Stimulated activated CD4-positive, alpha-beta T cell treated with anti-CD3 and anti-CD28 coated beads, Interleukin-2, amount 100 ng/mL, for 4 hours (primary cell): ENCODE results near the gene DEPP1.
"Not testable (repeated sequence)": the region's sequence is repeated elsewhere in the genome, so short reads cannot be mapped to it uniquely, and the experiment has no call there.

Experiments used
- DNase-seq: peaks from one replicate; pipeline ENCODE4 v3.0.0-alpha.2; 2020; ENCODE audit warnings: low read depth

Gene DEPP1, protein sequence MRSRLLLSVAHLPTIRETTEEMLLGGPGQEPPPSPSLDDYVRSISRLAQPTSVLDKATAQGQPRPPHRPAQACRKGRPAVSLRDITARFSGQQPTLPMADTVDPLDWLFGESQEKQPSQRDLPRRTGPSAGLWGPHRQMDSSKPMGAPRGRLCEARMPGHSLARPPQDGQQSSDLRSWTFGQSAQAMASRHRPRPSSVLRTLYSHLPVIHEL

DNA sequence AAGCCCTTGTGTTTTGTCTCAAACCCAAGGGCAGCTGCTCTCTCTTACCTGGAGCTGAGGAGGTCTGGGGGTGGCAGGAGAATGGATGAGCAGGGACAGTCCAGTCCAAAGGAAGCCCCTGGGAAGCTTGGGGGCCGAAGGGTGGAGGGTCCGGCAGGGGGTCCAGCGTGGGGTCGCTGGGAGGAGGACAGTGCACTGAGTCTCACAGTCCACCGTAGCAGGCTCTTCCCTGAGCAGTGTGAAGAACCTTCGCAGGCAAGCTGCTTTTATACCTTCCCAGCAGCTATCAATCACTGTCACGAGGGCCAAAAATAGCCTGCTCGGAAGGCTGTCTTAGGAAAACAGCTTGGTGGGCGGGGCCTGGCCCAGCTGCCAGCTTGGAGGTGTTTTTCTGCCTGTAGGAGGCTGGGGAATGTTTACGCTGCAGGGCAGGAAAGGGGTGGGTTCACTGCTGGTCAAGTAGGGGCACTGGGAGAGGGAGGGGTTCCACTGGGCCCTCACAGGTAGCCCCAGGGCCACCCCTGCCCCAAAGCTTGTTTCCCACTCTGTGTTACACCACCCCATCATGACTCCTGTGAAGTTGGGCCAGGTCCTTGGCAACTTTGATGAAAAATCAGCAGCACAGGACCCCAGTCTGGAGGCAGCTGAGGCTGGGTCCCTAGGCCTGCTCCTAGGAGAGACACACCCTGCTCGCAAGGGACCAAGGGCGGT lies at the start of gene DEPP1:
Gene DEPP1, minus strand, starts transcription at position 240 of the 711 bp plus-strand sequence. CDS start 779 bp downstream, outside the sequence.
- DNase-seq = no peak

GRCh38 chr10:45023426-45023825 lies 44.8 kb upstream of the DEPP1 start:
- DNase-seq = no peak

- no peak for DNase-seq
These were observed 37.0 kb upstream of the DEPP1 start for GRCh38 chr10:45015590-45015989.

DNA sequence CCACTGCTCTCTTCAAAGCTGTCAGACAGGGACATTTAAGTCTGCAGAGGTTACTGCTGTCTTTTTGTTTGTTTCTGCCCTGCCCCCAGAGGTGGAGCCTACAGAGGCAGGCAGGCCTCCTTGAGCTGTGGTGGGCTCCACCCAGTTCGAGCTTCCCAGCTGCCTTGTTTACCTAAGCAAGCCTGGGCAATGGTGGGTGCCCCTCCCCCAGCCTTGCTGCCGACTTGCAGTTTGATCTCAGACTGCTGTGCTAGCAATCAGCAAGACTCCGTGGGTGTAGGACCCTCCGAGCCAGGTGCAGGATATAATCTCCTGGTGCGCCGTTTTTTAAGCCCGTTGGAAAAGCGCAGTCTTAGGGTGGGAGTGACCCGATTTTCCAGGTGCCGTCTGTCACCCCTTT lies 35.9 kb upstream of the DEPP1 start:
- not testable (repeated sequence) for DNase-seq

DNA sequence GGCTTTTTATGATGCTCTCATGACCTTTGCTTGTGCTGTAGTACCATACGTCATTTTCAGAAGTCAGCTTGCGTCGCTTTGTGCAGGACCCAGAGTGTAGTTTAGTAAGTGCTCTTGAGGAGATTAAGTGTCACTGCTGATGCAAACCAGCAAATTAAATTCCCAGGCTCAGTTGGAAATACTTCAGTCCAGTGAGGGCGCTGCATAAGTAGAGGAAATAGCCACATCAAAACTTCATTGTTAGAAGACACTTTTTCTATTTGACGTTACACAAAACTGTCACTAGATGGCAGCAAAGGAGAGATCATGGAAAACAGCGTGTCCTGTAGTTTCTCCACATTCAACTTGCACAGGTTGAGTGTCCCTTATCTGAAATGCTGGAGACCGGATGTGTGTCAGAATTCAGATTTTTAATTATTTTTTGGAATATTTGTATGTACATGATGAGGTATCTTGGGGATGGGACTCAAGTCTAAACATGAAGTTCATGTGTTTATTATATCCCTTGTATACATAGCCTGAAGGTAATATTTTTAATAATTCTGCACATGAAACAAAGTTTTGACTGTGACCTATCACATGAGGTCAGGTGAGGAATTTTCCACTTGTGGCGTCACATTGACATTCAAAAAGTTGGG lies 30.0 kb upstream of the DEPP1 start:
- no peak for DNase-seq

DNA sequence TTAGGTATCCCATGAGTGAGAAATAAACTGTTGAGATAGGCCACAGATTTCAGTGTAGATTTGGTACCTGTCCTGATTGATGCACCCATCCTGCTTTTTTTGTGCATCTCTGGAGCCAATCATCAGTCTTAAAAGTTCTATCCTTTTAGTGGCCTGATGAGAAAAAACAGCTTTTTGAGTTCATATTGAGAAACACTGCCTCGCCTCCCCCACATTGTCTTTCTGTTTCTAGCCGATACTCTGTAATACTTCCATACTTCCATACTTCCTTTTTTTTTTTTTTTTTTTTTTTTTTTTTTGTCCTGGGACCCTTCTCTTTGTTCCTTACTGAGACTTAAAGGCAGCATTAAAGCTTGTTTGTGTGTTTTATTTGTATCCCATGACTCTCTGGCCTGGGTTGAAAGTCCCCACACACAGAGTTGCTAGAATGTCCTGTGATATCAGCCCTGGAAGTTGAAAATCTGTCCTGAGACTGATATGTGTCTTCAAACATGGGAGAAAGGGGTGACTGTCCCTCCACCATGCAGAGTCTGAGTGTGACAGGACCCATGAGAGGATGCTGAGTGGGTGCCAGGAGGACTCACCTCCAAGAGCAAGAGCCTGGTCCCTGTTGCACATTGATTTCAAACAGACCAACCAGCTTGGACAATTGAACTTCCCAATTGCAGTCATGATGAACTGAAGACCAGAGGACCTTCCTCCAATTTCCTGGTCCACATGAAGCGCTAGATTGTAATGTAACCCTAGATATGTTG lies 27.8 kb upstream of the DEPP1 start:
- DNase-seq = no peak

- no peak for DNase-seq
These were observed 26.7 kb upstream of the DEPP1 start for GRCh38 chr10:45005284-45005683.

GRCh38 chr10:45004661-45005060 lies 26.1 kb upstream of the DEPP1 start:
- no peak for DNase-seq

- no peak for DNase-seq
These were observed 24.9 kb upstream of the DEPP1 start for GRCh38 chr10:45003432-45004000.

DNA sequence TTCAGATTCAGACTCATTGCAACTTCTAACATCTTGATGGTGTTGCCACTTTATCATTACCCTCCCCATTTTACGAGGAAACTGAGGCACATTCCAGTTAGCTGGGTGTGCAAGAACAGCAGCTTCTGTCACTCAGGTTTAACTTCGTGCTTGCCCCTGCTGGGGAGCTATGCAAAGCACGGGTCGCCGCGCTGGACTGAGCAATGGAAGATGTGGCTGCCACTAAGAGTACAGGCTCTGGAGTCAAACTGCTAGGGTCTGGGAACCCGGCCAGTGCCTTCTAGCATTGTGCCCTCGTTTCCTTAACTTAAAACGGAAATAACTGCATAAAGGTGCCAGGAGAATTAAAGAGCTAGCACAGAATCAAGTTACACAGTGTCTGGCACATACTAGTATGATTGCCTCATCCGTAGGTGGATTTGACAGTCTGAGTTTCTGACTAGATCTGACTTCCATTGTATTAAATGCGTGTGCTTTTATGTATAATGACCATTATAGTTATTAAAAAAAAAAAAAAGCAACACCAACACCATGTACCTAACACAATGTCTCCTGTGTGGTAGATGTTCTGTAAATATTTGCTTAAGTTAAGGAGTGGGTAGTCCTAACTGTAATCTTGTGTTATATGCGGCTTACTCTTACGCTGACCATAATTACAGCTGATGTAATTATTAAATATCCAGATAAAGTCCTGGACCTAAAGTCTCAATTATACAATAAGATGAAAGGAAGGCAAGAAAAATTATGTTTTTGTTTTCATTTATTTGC lies 23.0 kb upstream of the DEPP1 start:
- peak; percentile 23 for DNase-seq

GRCh38 chr10:45000752-45001380 lies 22.3 kb upstream of the DEPP1 start, which contains the start of gene ZNF22:
TSS of gene ZNF22 (plus strand) at chr10:45000923. CDS start at chr10:45003369, 2,446 bp downstream.
- peak; percentile 57 for DNase-seq

DNA sequence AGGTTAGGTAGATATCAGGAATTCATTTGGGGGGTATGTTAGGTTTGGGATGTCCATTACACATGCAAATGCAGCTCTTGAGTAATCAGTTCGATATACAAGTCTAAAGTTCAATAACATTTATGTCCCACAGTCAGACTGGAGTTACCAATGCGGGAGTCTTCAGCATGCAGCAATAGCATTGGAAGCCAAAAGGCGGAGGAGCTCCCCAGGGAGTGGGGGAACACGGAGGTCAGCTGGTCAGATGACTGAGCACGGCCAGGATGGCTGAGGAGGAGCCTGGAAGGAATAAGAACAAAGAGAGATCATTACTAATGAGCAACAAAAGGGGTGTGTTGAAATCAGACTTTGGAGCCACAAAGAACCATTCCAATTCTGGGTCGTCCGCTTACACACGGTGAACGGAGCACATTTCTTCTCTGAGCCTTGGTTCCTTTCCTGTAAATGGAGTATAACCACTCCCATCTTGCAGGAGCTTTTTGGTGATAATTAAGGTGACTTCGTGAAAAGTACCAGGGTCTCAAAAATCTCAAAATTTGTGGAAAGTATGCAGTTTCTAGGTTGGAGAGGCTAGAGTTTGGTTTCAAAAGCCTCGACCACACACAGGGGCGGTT lies 21.6 kb upstream of the DEPP1 start:
- no peak for DNase-seq

DNA sequence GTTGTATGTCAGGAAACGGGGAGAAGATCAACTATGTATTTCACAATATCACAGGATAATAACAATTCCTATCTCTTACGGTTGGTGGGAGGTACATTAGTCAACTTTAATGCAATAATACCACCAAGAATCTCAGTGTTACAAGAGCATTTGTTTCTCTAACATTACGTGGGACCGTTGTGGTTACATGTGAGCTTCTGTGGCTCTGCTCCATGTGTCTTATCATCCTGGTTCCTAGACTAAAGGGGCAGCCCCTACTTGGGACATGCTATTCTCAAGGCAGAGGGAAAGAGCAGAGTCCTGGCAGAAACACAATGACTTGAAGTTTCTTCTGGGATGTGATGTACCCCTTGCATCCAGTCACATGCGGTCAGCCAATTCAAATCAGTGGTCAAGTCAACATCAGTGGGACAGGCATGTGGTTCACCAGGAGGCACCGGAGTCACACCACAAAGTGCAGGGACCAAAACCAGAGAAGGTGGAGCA lies 19.6 kb upstream of the DEPP1 start:
- no peak for DNase-seq

DNA sequence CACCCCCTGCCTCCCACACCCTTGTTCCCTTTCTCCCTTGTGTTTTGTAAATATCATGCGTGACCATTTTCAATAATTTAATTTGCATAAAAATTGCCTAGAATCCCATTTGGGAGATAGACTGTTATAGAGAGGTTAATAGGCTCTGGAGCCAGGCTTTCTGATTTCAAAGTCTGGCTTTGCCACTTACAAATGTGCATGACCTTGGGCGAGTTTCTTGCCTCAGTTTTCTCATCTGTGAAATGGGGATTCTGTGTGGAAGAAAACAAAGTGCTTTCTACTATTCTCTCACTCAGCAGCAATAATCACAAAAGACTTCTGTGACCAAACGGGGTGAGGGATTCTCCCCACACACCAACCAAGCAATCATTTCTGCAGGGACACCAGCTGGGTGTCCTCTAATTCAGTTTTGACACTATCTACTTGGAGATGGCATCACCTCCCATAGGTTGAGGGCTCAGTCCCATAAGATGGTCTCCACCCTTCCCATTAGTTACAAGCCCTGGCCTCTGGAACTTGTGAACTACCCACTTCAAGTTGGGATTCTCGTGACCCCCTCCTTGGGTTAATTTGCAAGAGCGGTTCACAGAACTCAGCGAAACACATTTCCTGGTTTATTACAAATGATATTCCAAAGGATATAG lies 18.6 kb upstream of the DEPP1 start:
- no peak for DNase-seq

- DNase-seq = no peak
These were observed 17.5 kb upstream of the DEPP1 start for GRCh38 chr10:44995914-44996669.

- DNase-seq = no peak
These were observed 16.9 kb upstream of the DEPP1 start for GRCh38 chr10:44995581-44995913.

DNA sequence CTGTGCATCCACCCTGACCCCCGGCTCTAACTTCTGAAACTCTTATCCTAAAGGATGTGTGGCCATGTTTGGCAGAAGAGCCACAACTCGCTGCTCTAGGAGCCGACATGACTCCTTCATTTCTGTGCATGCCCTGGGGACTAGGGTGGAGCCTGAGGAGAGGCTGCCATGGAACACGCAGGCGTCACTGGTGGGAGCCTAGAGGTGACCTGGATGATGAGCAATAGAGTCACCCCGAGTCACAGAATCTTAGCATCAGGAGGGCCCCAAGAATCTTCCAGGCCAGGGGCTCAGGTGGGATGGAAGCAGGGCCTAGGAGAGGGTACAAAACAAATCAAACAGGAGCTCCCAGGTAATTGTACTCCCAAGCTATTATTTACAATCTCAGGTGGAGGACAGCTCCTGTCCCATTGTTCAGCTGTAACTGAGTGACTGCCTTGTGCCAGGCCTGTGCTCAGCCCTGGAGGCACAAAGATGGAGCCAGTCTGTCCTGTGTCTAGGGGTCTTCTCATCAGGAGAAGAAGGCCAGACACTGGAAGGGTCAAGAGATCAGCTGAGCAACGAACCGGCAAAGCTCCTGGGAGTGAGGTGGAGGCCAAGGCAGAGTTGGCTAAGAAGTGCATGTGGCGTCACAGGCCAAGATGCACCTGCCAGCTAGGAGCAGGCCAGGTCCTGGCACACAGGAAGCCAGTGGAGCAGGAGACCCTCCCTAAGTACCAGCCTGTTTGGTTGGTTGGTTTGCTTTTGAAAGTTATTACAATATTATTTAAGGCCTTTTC lies 16.3 kb upstream of the DEPP1 start:
- no peak for DNase-seq
